Gastroesophageal sphincter (tissue), 4 donors: ENCODE results near the gene AMPD3. TPM values are rescaled to one million over a fixed set of nuclear protein-coding genes. Genes with fewer than 3 reads are reported as not detected.
A peak's percentile ranks its signal among the peaks of the same experiment; 100 is the strongest.

Experiments used
- ATAC-seq: fragments of 150-250 bp; one replicate; pipeline ENCODE4 v1.9.1; 2016; ENCODE audit warnings: mild to moderate bottlenecking, moderate library complexity
- H3K27ac ChIP-seq, 4 donors: fragments of 200-600 bp; sonication (generic) in 3 of 4; 1 replicate in 3 of 4; 2 replicates in 1 of 4; pipeline ENCODE4 v1.5.1; 2016 to 2019
- H3K27me3 ChIP-seq: fragments of 200-600 bp; sonication (generic); one replicate; pipeline ENCODE4 v1.5.1; 2019
- H3K36me3 ChIP-seq, 2 donors: fragments of 200-600 bp; sonication (generic); one replicate each; pipeline ENCODE4 v1.5.1; 2019; ENCODE audit warnings: control low read depth in 1 of 2
- H3K4me1 ChIP-seq, 3 donors: fragments of 200-600 bp; sonication (generic); 1 replicate in 2 of 3; 2 replicates in 1 of 3; pipeline ENCODE4 v1.5.1; 2016 to 2019; ENCODE audit warnings: control low read depth in 2 of 3
- H3K4me3 ChIP-seq, 2 donors: fragments of 200-600 bp; sonication (generic); one replicate each; pipeline ENCODE4 v1.5.1; 2019; ENCODE audit warnings: mild to moderate bottlenecking in 1 of 2, moderate library complexity in 1 of 2
- H3K9me3 ChIP-seq, 3 donors: fragments of 200-600 bp; sonication (generic); one replicate each; pipeline ENCODE4 v1.5.1; 2017 to 2019; ENCODE audit warnings: control low read depth in 2 of 3
- EP300 ChIP-seq: sonication (generic); formaldehyde crosslinking; IDR thresholded peaks from one replicate; pipeline ENCODE4 v1.6.1; 2017; ENCODE audit warnings: antibody characterized with exemption, mild to moderate bottlenecking
- POLR2A ChIP-seq, 2 donors: fragments of 450-650 bp; IDR thresholded peaks; one replicate each; pipeline ENCODE4 v1.6.1; 2017; ENCODE audit warnings: antibody characterized with exemption in 2 of 2, mild to moderate bottlenecking in 2 of 2, moderate library complexity in 1 of 2
- POLR2AphosphoS5 ChIP-seq: sonication (generic); formaldehyde crosslinking; IDR thresholded peaks from one replicate; pipeline ENCODE4 v1.6.1; 2017; ENCODE audit warnings: antibody characterized with exemption
- WGBS, 2 donors: methylation state at CpG; one replicate each; pipeline ENCODE4 v1.1.5; 2018; ENCODE audit warnings: low coverage in 1 of 2; 5-methylcytosine and 5-hydroxymethylcytosine counted together
- total RNA-seq, 4 donors: library from RNA; depleted of rRNA; stranded (reverse); fragments of >200 nt; gene quantifications; one replicate each; pipeline ENCODE4 v1.1.0, GENCODE V29; 2016
- TF ChIP-seq, protein P1 (sequence below), 4 experiments: fragments of 200-600 bp in 2 of 4; fragments of 450-650 bp in 2 of 4; sonication (generic) in 1 of 4; IDR thresholded peaks; one replicate each; pipeline ENCODE4 v1.5.1; 2017 to 2019; ENCODE audit warnings: antibody characterized with exemption in 4 of 4, mild to moderate bottlenecking in 2 of 4, moderate library complexity in 2 of 4

The AMPD3 gene
- total RNA-seq, 4 donors from 2014 or later, result 4.3 to 7.3 (median 5.4) TPM

DNA sequence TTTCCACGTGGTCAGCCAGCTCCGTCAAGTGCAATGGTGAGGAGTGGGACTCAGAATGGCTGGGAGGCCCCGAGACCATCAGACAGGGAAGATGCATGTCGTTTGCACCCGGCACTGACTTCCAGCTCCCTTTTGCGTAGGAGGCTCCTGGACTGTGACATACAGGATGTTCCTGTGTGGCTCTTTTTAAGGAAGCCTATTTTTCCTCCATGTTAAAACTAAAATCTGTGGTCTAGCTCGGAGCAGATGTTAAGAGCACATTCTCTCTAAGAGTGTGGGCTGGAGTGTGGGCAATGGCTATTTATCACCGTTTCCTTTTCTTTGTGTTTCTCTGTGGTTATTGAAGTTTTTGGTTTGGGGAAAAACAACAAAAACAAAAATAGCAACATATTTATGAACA is 40.9 kb upstream of the AMPD3 start:
- Histone ChIP-seq H3K4me1 (no peaks in the 10 kb centered on the region), H3K9me3 (no peaks in the 10 kb centered on the region), H3K36me3 (no peaks in the 10 kb centered on the region), H3K4me3 (no peak overlapping the region), H3K27me3 (no peaks in the 10 kb centered on the region), H3K27ac (no peak overlapping the region)
- TF ChIP-seq, protein P1, sequence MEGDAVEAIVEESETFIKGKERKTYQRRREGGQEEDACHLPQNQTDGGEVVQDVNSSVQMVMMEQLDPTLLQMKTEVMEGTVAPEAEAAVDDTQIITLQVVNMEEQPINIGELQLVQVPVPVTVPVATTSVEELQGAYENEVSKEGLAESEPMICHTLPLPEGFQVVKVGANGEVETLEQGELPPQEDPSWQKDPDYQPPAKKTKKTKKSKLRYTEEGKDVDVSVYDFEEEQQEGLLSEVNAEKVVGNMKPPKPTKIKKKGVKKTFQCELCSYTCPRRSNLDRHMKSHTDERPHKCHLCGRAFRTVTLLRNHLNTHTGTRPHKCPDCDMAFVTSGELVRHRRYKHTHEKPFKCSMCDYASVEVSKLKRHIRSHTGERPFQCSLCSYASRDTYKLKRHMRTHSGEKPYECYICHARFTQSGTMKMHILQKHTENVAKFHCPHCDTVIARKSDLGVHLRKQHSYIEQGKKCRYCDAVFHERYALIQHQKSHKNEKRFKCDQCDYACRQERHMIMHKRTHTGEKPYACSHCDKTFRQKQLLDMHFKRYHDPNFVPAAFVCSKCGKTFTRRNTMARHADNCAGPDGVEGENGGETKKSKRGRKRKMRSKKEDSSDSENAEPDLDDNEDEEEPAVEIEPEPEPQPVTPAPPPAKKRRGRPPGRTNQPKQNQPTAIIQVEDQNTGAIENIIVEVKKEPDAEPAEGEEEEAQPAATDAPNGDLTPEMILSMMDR (IDR thresholded peaks at IDR 0.05), result no peak
- TF ChIP-seq POLR2A (IDR thresholded peaks at IDR 0.05) (no peak), EP300 (no peak)
- 51 to 58% methylated on average over 6 to 7 of the region's 8 CpGs for WGBS, 2 donors
- ATAC-seq, result no peak

DNA sequence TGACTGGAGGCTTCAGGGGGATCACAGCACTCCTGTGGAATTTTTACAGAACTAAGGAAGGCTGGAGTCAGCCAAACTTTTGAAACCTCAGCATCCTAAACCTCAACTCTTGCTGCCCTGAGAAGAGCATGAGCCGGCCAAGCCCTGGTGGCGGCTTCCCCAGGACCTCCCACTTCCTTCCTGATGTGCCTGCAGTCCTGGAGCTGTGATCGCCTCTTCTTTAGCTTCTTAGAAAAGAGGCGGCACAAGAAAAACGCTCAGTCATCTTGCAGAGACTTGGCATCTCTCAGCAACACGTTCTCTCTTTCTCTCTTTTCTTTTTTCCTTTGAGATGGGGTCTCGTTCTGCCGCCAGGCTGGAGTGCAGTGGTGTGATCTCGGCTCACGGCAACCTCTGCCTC is 40.4 kb upstream of the AMPD3 start:
- Histone ChIP-seq H3K4me3 (no peak overlapping the region), H3K36me3 (no peaks in the 10 kb centered on the region), H3K4me1 (no peaks in the 10 kb centered on the region), H3K27ac (peak overlapping the region in 1 of 4 donors; percentile 24), H3K9me3 (no peaks in the 10 kb centered on the region), H3K27me3 (no peaks in the 10 kb centered on the region)
- WGBS, 2 donors, result 60% methylated on average over 7 of the region's 10 CpGs; no CpG with 5 or more reads in 1 of the 2 donors
- peak; percentile 55 for ATAC-seq
- TF ChIP-seq, protein P1 (IDR thresholded peaks at IDR 0.05), result no peak
- no peak for TF ChIP-seq POLR2A (IDR thresholded peaks at IDR 0.05)
- TF ChIP-seq EP300, result no peak
- no peak for TF ChIP-seq POLR2AphosphoS5

DNA sequence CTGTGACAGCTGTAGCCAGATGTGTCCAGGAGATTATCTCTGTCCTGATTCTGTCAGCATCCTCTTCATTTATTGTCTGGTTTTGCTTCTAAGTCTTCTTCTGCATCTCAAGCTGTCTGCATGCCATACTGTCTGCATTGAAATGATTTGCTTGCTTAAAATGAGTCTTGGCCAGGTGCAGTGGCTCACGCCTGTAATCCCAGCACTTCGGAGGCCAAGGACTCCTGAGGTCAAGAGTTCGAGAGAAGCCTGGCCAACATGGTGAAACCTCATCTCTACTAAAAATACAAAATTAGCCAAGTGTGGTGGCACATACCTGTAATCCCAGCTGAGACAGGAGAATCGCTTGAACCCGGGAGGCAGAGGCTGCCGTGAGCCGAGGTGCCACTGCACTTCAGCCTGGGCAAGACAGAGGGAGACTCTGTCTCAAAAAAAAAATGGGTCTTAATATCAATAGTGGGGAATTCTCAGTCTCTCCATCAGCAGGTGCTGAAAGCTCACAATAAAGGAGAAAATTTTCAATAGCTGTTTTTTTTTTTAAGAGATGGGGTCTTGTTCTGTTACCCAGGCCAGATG is 39.2 kb upstream of the AMPD3 start:
- no peak for ATAC-seq
- H3K9me3 ChIP-seq, result no peaks in the 10 kb centered on the region
- H3K27ac ChIP-seq, result no peak overlapping the region
- H3K4me1 ChIP-seq, result no peaks in the 10 kb centered on the region
- TF ChIP-seq POLR2AphosphoS5 (no peak), EP300 (no peak), POLR2A (IDR thresholded peaks at IDR 0.05) (no peak)
- TF ChIP-seq, protein P1 (IDR thresholded peaks at IDR 0.05), result no peak
- H3K36me3 ChIP-seq, result no peaks in the 10 kb centered on the region
- H3K27me3 ChIP-seq, result no peaks in the 10 kb centered on the region
- 77 to 83% methylated on average over 4 to 5 of the region's 7 CpGs for WGBS, 2 donors
- no peak overlapping the region for H3K4me3 ChIP-seq

DNA sequence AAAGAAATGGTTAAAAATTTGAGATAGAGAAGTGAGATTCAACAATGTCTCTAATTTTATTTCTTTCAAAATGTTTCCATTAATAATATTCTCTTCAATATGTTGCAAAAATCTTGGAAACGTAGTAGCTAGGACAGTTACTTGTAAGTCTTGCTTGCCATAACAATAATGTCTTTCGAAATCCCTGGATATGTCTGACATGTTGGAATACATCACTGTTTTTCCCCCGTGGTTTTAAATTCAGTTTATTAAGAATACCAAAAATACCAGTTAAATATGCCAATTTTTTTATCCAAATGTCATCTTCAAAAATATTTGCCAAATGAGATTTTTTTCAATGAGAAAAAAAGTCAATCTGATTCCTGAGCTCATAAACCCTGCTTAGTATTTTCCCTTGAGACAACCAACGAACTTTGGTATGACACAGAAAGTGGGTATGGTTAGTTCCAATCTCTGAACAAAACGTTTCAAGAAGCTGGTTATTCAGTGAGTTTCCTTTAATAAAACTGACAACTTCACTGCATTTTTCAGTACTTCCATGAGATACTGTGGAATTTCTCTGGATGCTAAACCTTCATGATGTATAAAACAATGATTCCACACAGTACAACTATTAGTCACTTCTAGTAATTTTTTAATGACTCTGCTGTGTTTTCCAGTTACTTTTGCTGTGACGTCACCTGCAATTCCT is 36.7 kb upstream of the AMPD3 start:
- H3K9me3 ChIP-seq, result peaks cover 0 to 10% (median 0%) of the 10 kb centered on the region in 3 donors
- H3K4me1 ChIP-seq, result no peaks in the 10 kb centered on the region
- TF ChIP-seq, protein P1 (IDR thresholded peaks at IDR 0.05), result no peak
- no peak for TF ChIP-seq EP300
- TF ChIP-seq POLR2AphosphoS5, result no peak
- TF ChIP-seq POLR2A (IDR thresholded peaks at IDR 0.05), result no peak
- no peak overlapping the region for H3K4me3 ChIP-seq
- peak; percentile 67 for ATAC-seq
- WGBS, 2 donors, result 31 to 50% methylated on average over 6 of the region's 6 CpGs
- no peaks in the 10 kb centered on the region for H3K27me3 ChIP-seq
- no peak overlapping the region for H3K27ac ChIP-seq
- no peaks in the 10 kb centered on the region for H3K36me3 ChIP-seq

DNA sequence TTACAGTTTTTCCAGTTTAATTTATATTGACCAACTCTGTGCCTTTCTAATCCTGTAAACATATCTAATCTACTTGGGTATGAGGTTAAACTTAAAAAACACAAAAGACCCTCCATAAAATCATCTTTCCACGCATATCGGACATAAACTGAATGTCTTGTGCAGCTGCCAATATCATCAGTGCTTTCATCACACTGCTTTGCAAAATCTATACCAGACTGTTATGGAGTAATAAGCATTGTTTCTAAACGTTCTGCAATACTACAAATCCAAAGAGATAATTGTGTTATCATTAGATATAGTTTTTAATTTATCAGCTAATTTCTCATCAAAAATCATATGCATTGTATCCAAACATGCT is 36.1 kb upstream of the AMPD3 start:
- ATAC-seq, result no peak
- peaks cover 0 to 10% (median 0%) of the 10 kb centered on the region in 3 donors for H3K9me3 ChIP-seq
- H3K4me1 ChIP-seq, result no peaks in the 10 kb centered on the region
- H3K4me3 ChIP-seq, result no peak overlapping the region
- TF ChIP-seq, protein P1 (IDR thresholded peaks at IDR 0.05), result no peak
- no peak for TF ChIP-seq EP300
- TF ChIP-seq POLR2AphosphoS5, result no peak
- no peak for TF ChIP-seq POLR2A (IDR thresholded peaks at IDR 0.05)
- H3K27me3 ChIP-seq, result no peaks in the 10 kb centered on the region
- WGBS, 2 donors, result 45 to 55% methylated on average over 3 of the region's 3 CpGs
- H3K36me3 ChIP-seq, result no peaks in the 10 kb centered on the region
- H3K27ac ChIP-seq, result no peak overlapping the region
